ENCODE data around the gene GPSM1. TPM values are rescaled to one million over a fixed set of nuclear protein-coding genes. Genes with fewer than 3 reads are reported as not detected.

Gene GPSM1
- total and polyA plus RNA-seq, 2 donors (not counting 1 experiment from before 2014, with no cell fraction given), result 2.4 to 6.3 TPM

DNA sequence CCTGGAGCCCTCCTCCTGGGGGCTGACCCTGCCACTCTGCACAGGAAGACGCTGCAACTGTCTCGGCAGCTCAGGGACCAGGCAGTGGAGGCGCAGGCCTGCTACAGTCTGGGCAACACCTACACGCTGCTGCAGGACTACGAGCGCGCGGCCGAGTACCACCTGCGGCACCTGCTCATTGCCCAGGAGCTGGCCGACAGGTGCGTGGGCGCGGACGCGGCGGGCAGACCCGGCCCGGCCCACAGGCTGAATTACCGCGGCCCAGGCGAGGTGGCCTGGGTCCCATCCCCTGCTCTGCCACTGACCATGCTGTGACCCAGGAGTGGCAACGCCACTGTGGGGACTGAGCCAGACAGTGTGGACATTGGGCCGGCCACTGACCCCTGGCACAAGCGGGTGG lies 11.2 kb downstream of the GPSM1 start:
- no peak overlapping the region for H2AFZ ChIP-seq (ENCODE audit: insufficient read depth, low read depth, low read length, poor library complexity, severe bottlenecking)
- ChIA-PET POLR2A (no interaction called here), CTCF (interaction anchor here (1.9 kb wide), 1 partner anchor 25 kb away, joined by 4 read pairs; the partner anchor contains the start of gene DNLZ)
- H3K27ac ChIP-seq (ENCODE audit: low read length in 2 of 2), result no peak overlapping the region
- H3K27me3 ChIP-seq (replicated peaks in 1 of 4; ENCODE audit: control extremely low read depth in 1 of 4, control insufficient read depth in 3 of 4, insufficient read depth in 4 of 4, low read length in 3 of 4), result no peaks in the 10 kb centered on the region
- H3K9ac ChIP-seq (ENCODE audit: low read length), result no peak overlapping the region
- intact Hi-C loops (cut with micrococcal nuclease), result loop anchor here (2.0 kb wide), 1 partner anchor 292 kb away; no protein-coding TSS in a partner anchor
- no peaks in the 10 kb centered on the region for H3K9me3 ChIP-seq (ENCODE audit: control extremely low read depth in 1 of 3, control insufficient read depth in 2 of 3, insufficient read depth in 1 of 3, low read length in 2 of 3)
- WGBS (ENCODE audit: insufficient coverage), result 92% methylated on average over 23 of the region's 25 CpGs
- ATAC-seq (ENCODE audit: low read depth) (no peak), DNase-seq (no peak)
- TF ChIP-seq, protein P1, sequence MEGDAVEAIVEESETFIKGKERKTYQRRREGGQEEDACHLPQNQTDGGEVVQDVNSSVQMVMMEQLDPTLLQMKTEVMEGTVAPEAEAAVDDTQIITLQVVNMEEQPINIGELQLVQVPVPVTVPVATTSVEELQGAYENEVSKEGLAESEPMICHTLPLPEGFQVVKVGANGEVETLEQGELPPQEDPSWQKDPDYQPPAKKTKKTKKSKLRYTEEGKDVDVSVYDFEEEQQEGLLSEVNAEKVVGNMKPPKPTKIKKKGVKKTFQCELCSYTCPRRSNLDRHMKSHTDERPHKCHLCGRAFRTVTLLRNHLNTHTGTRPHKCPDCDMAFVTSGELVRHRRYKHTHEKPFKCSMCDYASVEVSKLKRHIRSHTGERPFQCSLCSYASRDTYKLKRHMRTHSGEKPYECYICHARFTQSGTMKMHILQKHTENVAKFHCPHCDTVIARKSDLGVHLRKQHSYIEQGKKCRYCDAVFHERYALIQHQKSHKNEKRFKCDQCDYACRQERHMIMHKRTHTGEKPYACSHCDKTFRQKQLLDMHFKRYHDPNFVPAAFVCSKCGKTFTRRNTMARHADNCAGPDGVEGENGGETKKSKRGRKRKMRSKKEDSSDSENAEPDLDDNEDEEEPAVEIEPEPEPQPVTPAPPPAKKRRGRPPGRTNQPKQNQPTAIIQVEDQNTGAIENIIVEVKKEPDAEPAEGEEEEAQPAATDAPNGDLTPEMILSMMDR (IDR thresholded peaks at IDR 0.05), result no peak
- TF ChIP-seq EZH2 (IDR thresholded peaks at IDR 0.05; ENCODE audit: borderline replicate concordance, insufficient read depth, low read depth, low read length, poor library complexity, severe bottlenecking), result no peak
- no peaks in the 10 kb centered on the region for H4K20me1 ChIP-seq (ENCODE audit: control insufficient read depth, insufficient read depth, low read length, poor library complexity, severe bottlenecking)
- H3K4me1 ChIP-seq (ENCODE audit: control insufficient read depth in 2 of 2, insufficient read depth in 2 of 2, low read length in 2 of 2), result peaks cover 3 to 6% of the 10 kb centered on the region in 2 donors
- H3K4me1 Mint-ChIP-seq, result peaks cover 9% of the 10 kb centered on the region
- no peaks in the 10 kb centered on the region for H3K27me3 Mint-ChIP-seq
- no peaks in the 10 kb centered on the region for H3K9me3 Mint-ChIP-seq (ENCODE audit: insufficient read depth)
- no peaks in the 10 kb centered on the region for H3K79me2 ChIP-seq (ENCODE audit: control insufficient read depth, insufficient read depth, low read length)
- no peaks in the 10 kb centered on the region for H3K36me3 ChIP-seq (replicated peaks in 1 of 2; ENCODE audit: control extremely low read depth in 1 of 2, control insufficient read depth in 1 of 2, extremely low read depth in 1 of 2, insufficient read depth in 2 of 2, low read length in 1 of 2)
- no peak overlapping the region for H3K4me2 ChIP-seq (replicated peaks; ENCODE audit: low read depth, low read length, poor library complexity, severe bottlenecking)
- H3K27ac Mint-ChIP-seq, result no peak overlapping the region
- H3K4me3 ChIP-seq (ENCODE audit: control extremely low read depth in 1 of 5, extremely low read depth in 1 of 5, insufficient read depth in 1 of 5, low read depth in 2 of 5, low read length in 4 of 5), result no peak overlapping the region
- H3K4me3 Mint-ChIP-seq, result no peak overlapping the region

DNA sequence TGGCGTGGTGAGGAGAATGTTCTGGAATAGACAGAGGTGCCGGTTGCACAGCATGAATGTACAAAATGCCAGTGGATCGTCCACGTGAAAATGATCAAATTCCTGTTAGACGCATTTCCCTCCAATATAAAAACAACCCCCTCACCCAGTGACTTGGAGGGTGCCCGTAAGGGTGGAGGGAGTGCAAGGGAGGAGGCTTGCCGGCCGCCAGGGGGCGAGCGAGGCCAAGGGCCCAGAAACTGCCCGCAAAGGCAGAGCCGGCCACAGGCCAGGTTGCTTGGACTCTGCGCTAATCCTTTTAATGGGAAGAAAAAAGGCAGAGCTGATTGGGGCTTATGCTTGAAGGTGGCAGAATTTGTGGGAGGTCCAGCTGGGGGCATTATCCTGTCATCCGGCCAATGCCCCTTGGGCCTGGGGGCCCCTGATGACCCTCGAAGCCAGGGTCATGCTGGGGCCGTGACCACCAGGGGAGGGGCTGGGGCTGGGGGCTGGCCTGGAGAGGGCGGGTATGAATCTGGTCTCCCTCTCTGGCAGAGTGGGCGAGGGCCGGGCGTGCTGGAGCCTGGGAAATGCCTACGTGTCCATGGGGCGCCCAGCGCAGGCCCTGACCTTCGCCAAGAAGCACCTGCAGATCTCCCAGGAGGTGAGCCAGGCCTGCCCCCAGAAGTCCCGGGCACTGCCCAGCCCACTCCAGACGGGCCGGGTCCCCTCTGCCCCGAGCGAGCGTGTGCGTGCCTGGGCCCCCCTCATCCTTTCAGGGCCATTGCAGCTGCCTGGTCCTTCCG lies 12.0 kb downstream of the GPSM1 start:
- no peak overlapping the region for H3K9ac ChIP-seq (ENCODE audit: low read length)
- TF ChIP-seq, protein P1 (IDR thresholded peaks at IDR 0.05), result peak; percentile 77
- TF ChIP-seq EZH2 (IDR thresholded peaks at IDR 0.05; ENCODE audit: borderline replicate concordance, insufficient read depth, low read depth, low read length, poor library complexity, severe bottlenecking), result no peak
- Mint-ChIP-seq H3K27ac (no peak overlapping the region), H3K4me3 (no peak overlapping the region), H3K27me3 (no peaks in the 10 kb centered on the region), H3K4me1 (peaks cover 9% of the 10 kb centered on the region), H3K9me3 (ENCODE audit: insufficient read depth) (no peaks in the 10 kb centered on the region)
- H3K4me2 ChIP-seq (replicated peaks; ENCODE audit: low read depth, low read length, poor library complexity, severe bottlenecking), result no peak overlapping the region
- ChIA-PET POLR2A (no interaction called here), CTCF (interaction anchor here (0.6 kb wide), 1 partner anchor 124 kb away, joined by 3 read pairs; no protein-coding TSS in a partner anchor)
- H3K27me3 ChIP-seq (replicated peaks in 1 of 4; ENCODE audit: control extremely low read depth in 1 of 4, control insufficient read depth in 3 of 4, insufficient read depth in 4 of 4, low read length in 3 of 4), result no peaks in the 10 kb centered on the region
- no peaks in the 10 kb centered on the region for H3K36me3 ChIP-seq (replicated peaks in 1 of 2; ENCODE audit: control extremely low read depth in 1 of 2, control insufficient read depth in 1 of 2, extremely low read depth in 1 of 2, insufficient read depth in 2 of 2, low read length in 1 of 2)
- H3K4me3 ChIP-seq (ENCODE audit: control extremely low read depth in 1 of 5, extremely low read depth in 1 of 5, insufficient read depth in 1 of 5, low read depth in 2 of 5, low read length in 4 of 5), result no peak overlapping the region
- peak; percentile 55 for DNase-seq
- H2AFZ ChIP-seq (ENCODE audit: insufficient read depth, low read depth, low read length, poor library complexity, severe bottlenecking), result no peak overlapping the region
- ATAC-seq (ENCODE audit: low read depth), result peak; percentile 60
- no peaks in the 10 kb centered on the region for H4K20me1 ChIP-seq (ENCODE audit: control insufficient read depth, insufficient read depth, low read length, poor library complexity, severe bottlenecking)
- H3K27ac ChIP-seq (ENCODE audit: low read length in 2 of 2), result no peak overlapping the region
- peaks cover 3 to 6% of the 10 kb centered on the region in 2 donors for H3K4me1 ChIP-seq (ENCODE audit: control insufficient read depth in 2 of 2, insufficient read depth in 2 of 2, low read length in 2 of 2)
- whole genome bisulfite sequencing (ENCODE audit: insufficient coverage), result 77% methylated on average over 27 of the region's 32 CpGs
- H3K79me2 ChIP-seq (ENCODE audit: control insufficient read depth, insufficient read depth, low read length), result no peaks in the 10 kb centered on the region
- intact Hi-C loops (cut with micrococcal nuclease), result loop anchor here (2.0 kb wide), 1 partner anchor 291 kb away; no protein-coding TSS in a partner anchor
- H3K9me3 ChIP-seq (ENCODE audit: control extremely low read depth in 1 of 3, control insufficient read depth in 2 of 3, insufficient read depth in 1 of 3, low read length in 2 of 3), result no peaks in the 10 kb centered on the region

All from B cell (primary cell).